ENCODE data around the gene SUN2. TPM values are rescaled to one million over a fixed set of nuclear protein-coding genes. Genes with fewer than 3 reads are reported as not detected.

The SUN2 gene
- total and polyA plus RNA-seq, 12 donors, result 38.6 to 178 (median 97.2) TPM

GRCh38 chr22:38705235-38706100, 50.3 kb downstream of the SUN2 start, which contains the start of gene GTPBP1:
Gene GTPBP1, plus strand, starts transcription at chr22:38705944. Its CDS starts 12 bp downstream, at chr22:38705956.
- intact Hi-C loops (cut with DNase I), result loop anchor here in 5 of 10 donors (1.0 to 10.0 kb wide), 5 partner anchors 47 to 201 kb away; partner anchors contain the start of genes SUN2 (in 2 of the 5), CBY1 (in 1 of the 5), DDX17 (in 1 of the 5) and FAM227A (in 1 of the 5)
- H3K4me1 ChIP-seq, result peaks cover 12 to 55% (median 51%) of the 10 kb centered on the region in 9 donors
- TF ChIP-seq, protein P1, sequence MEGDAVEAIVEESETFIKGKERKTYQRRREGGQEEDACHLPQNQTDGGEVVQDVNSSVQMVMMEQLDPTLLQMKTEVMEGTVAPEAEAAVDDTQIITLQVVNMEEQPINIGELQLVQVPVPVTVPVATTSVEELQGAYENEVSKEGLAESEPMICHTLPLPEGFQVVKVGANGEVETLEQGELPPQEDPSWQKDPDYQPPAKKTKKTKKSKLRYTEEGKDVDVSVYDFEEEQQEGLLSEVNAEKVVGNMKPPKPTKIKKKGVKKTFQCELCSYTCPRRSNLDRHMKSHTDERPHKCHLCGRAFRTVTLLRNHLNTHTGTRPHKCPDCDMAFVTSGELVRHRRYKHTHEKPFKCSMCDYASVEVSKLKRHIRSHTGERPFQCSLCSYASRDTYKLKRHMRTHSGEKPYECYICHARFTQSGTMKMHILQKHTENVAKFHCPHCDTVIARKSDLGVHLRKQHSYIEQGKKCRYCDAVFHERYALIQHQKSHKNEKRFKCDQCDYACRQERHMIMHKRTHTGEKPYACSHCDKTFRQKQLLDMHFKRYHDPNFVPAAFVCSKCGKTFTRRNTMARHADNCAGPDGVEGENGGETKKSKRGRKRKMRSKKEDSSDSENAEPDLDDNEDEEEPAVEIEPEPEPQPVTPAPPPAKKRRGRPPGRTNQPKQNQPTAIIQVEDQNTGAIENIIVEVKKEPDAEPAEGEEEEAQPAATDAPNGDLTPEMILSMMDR (IDR thresholded peaks at IDR 0.05), result peak in 2 of 9 donors; percentile 28 to 35
- H3K27me3 ChIP-seq, result no peaks in the 10 kb centered on the region
- H3K4me3 ChIP-seq, result peak within 1 kb of the TSS; percentile 74 to 98 (median 88)
- DNase-seq (peak; percentile 95 to 100), ATAC-seq (peak; percentile 87 to 95 (median 94))
- H3K9me3 ChIP-seq, result no peaks in the 10 kb centered on the region
- H3K27ac ChIP-seq, result peak within 1 kb of the TSS; percentile 86 to 98 (median 95)
- H3K36me3 ChIP-seq, result peaks cover 0 to 17% (median 7%) of the 10 kb centered on the region in 9 donors
- WGBS, 2 donors, result 0% methylated on average over 54 to 55 of the region's 55 CpGs

DNA sequence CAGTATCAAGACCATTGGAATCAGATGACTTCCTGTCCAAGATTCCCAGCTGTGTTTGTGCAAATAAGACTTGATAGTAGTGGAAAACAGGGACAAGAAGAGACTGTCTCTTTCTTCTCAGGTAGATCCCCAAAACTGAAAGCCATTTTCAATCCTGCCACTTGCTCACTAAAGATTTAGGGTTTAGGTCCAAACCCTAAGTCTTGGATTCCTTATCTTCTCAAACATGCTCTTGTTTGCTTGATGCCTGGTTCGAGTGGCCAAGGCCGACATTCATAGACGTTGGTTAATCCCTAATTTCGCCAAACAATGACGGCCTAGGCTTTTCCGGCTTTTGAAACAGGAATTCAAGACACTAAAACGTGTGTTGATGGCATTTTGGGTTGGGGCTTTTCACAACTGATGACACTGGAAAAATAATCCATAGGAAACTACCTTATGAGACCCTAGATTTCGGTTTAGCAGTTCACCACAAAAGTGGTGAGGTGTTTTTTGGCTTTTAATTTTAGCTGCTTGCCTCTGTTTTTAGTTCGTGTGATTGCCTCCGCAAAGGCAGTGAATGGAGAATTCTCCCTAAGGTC, 51.1 kb downstream of the SUN2 start:
- ATAC-seq, result no peak
- Histone ChIP-seq H3K9me3 (no peaks in the 10 kb centered on the region), H3K36me3 (peaks cover 0 to 10% (median 1%) of the 10 kb centered on the region in 9 donors), H3K4me1 (peaks cover 12 to 52% (median 48%) of the 10 kb centered on the region in 9 donors), H3K27ac (peak overlapping the region in 9 of 10 donors; percentile 59 to 79 (median 66)), H3K27me3 (no peaks in the 10 kb centered on the region), H3K4me3 (peak overlapping the region in 9 of 10 donors; percentile 6 to 98 (median 39))
- 16 to 17% methylated on average over 10 of the region's 10 CpGs for WGBS, 2 donors
- no peak for DNase-seq
- intact Hi-C loops (cut with DNase I), result loop anchor here in 5 of 10 donors (1.0 to 10.0 kb wide), 5 partner anchors 48 to 200 kb away; partner anchors contain the start of genes SUN2 (in 2 of the 5), CBY1 (in 1 of the 5), DDX17 (in 1 of the 5) and FAM227A (in 1 of the 5)
- TF ChIP-seq, protein P1 (IDR thresholded peaks at IDR 0.05), result no peak

GRCh38 chr22:38700789-38701628, 54.8 kb downstream of the SUN2 start, which contains the start of gene JOSD1:
Gene JOSD1, minus strand, starts transcription at chr22:38700943. Its CDS starts 956 bp downstream, at chr22:38699987.
- ATAC-seq (peak; percentile 41 to 71 (median 62)), DNase-seq (peak; percentile 95 to 97)
- H3K4me1 ChIP-seq, result peaks cover 33 to 59% (median 54%) of the 10 kb centered on the region in 9 donors
- WGBS, 2 donors, result 1% methylated on average over 62 to 94 of the region's 94 CpGs
- TF ChIP-seq, protein P1 (IDR thresholded peaks at IDR 0.05), result peak in 2 of 9 donors; percentile 21 to 33
- H3K27me3 ChIP-seq, result no peaks in the 10 kb centered on the region
- no peaks in the 10 kb centered on the region for H3K9me3 ChIP-seq
- intact Hi-C loops (cut with DNase I), result loop anchor here in 1 of 10 donors (10.0 kb wide), 2 partner anchors 54 to 196 kb away; partner anchors contain the start of genes DDX17 and SUN2
- H3K36me3 ChIP-seq, result peaks cover 0 to 4% (median 0%) of the 10 kb centered on the region in 9 donors
- peak within 1 kb of the TSS; percentile 53 to 96 (median 78) for H3K4me3 ChIP-seq
- peak within 1 kb of the TSS; percentile 94 to 99 (median 98) for H3K27ac ChIP-seq
